Breast epithelium (tissue), 4 donors: ENCODE data around the gene SPRED2. TPM values are rescaled to one million over a fixed set of nuclear protein-coding genes. Genes with fewer than 3 reads are reported as not detected.
A peak's percentile ranks its signal among the peaks of the same experiment; 100 is the strongest.

Source experiments
- DNase-seq, 2 donors: peaks; one replicate each; pipeline ENCODE4 v3.0.0-alpha.2; 2019; ENCODE audit warnings: low spot score in 2 of 2
- H3K27ac ChIP-seq, 2 donors: fragments of 200-600 bp; sonication (generic) in 1 of 2; one replicate each; pipeline ENCODE4 v1.5.1; 2016 to 2019; ENCODE audit warnings: mild to moderate bottlenecking in 1 of 2
- H3K27me3 ChIP-seq, 2 donors: fragments of 200-600 bp; sonication (generic) in 1 of 2; one replicate each; pipeline versions ENCODE4 v1.5.1 to v1.6.0; 2017 to 2019; ENCODE audit warnings: control low read depth in 1 of 2, mild to moderate bottlenecking in 1 of 2
- H3K36me3 ChIP-seq: fragments of 200-600 bp; one replicate; pipeline ENCODE4 v1.5.1; 2019
- H3K4me1 ChIP-seq, 2 donors: fragments of 200-600 bp; sonication (generic); one replicate each; pipeline ENCODE4 v1.5.1; 2016 to 2019; ENCODE audit warnings: control low read depth in 1 of 2
- H3K4me3 ChIP-seq, 3 donors: fragments of 200-600 bp; sonication (generic); 1 replicate in 2 of 3; 2 replicates in 1 of 3; pipeline ENCODE4 v1.5.1; 2016 to 2019; ENCODE audit warnings: mild to moderate bottlenecking in 3 of 3, moderate library complexity in 2 of 3
- H3K9me3 ChIP-seq, 2 donors: fragments of 200-600 bp; sonication (generic) in 1 of 2; one replicate each; pipeline ENCODE4 v1.5.1; 2016 to 2019; ENCODE audit warnings: control low read depth in 1 of 2
- CTCF ChIP-seq, 3 donors: fragments of 450-650 bp; IDR thresholded peaks; one replicate each; pipeline ENCODE4 v1.5.1; 2016 to 2017; ENCODE audit warnings: antibody characterized with exemption in 3 of 3, mild to moderate bottlenecking in 3 of 3, moderate library complexity in 3 of 3
- POLR2A ChIP-seq: fragments of 450-650 bp; IDR thresholded peaks from one replicate; pipeline ENCODE4 v1.6.1; 2016; ENCODE audit warnings: antibody characterized with exemption, mild to moderate bottlenecking, moderate library complexity
- POLR2AphosphoS5 ChIP-seq, 3 donors: sonication (generic); formaldehyde crosslinking; IDR thresholded peaks; one replicate each; pipeline ENCODE4 v1.6.1; 2017; ENCODE audit warnings: antibody characterized with exemption in 3 of 3
- intact Hi-C: fragments of 100-400 bp; cut with DNase I; formaldehyde crosslinking; loops from one replicate; pipeline ENCODE4 v1.15.1; 2023; ENCODE audit warnings: low total_unique reads
- total RNA-seq, 3 donors: library from RNA; depleted of rRNA; stranded (reverse); fragments of >200 nt; gene quantifications; one replicate each; pipeline ENCODE4 v1.1.0, GENCODE V29; 2016

SPRED2 gene
- total RNA-seq, 3 donors from 2014 or later, result 14.6 to 25.2 (median 25.2) TPM

- no peak overlapping the region for H3K4me3 ChIP-seq
- no peak for DNase-seq
- peak overlapping the region; percentile 75 to 88 for H3K27ac ChIP-seq
- no peaks in the 10 kb centered on the region for H3K9me3 ChIP-seq
- H3K4me1 ChIP-seq, result peaks cover 16 to 18% of the 10 kb centered on the region in 2 donors
- no peaks in the 10 kb centered on the region for H3K36me3 ChIP-seq
- H3K27me3 ChIP-seq, result no peaks in the 10 kb centered on the region
- intact Hi-C loops, result no loop called here
- TF ChIP-seq CTCF (IDR thresholded peaks at IDR 0.05) (no peak), POLR2AphosphoS5 (IDR thresholded peaks at IDR 0.05) (no peak), POLR2A (no peak)
Observed at GRCh38 chr2:65383541-65384488, 48.6 kb downstream of the SPRED2 start.

GRCh38 chr2:65382776-65383357 lies 49.5 kb downstream of the SPRED2 start:
- peak; percentile 82 to 92 for DNase-seq
- peak overlapping the region; percentile 75 to 88 for H3K27ac ChIP-seq
- peak overlapping the region in 2 of 3 donors; percentile 12 to 49 for H3K4me3 ChIP-seq
- no peaks in the 10 kb centered on the region for H3K9me3 ChIP-seq
- intact Hi-C loops, result no loop called here
- H3K36me3 ChIP-seq, result no peaks in the 10 kb centered on the region
- peaks cover 16 to 18% of the 10 kb centered on the region in 2 donors for H3K4me1 ChIP-seq
- no peak for TF ChIP-seq POLR2A
- TF ChIP-seq POLR2AphosphoS5 (IDR thresholded peaks at IDR 0.05), result peak; percentile 28 to 67 (median 47)
- peak in 1 of 3 donors; percentile 26 for TF ChIP-seq CTCF (IDR thresholded peaks at IDR 0.05)
- no peaks in the 10 kb centered on the region for H3K27me3 ChIP-seq

DNA sequence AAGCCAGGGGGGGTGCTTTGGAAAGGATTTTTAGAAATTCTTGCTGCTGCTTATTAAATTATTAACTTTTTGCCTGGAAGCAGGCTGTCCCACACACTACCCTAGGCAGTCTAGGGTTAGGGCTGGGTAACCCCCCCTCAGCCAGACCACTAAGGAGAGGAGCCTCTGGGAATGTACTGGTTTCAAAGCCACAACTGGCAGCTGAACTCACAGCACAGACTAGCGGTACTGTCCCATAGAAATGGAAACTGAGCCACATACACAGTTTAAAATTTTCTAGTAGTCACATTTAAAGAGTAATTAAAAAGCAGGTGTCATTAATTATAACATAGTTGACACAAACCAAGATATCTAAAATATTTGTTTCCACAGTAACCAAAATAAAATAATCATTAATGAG lies 50.1 kb downstream of the SPRED2 start:
- Histone ChIP-seq H3K27me3 (no peaks in the 10 kb centered on the region), H3K4me1 (peaks cover 18 to 21% of the 10 kb centered on the region in 2 donors), H3K4me3 (peak overlapping the region in 1 of 3 donors; percentile 49), H3K36me3 (no peaks in the 10 kb centered on the region), H3K27ac (peak overlapping the region; percentile 75 to 88), H3K9me3 (no peaks in the 10 kb centered on the region)
- intact Hi-C loops, result no loop called here
- no peak for DNase-seq
- no peak for TF ChIP-seq POLR2A
- TF ChIP-seq POLR2AphosphoS5 (IDR thresholded peaks at IDR 0.05), result no peak
- no peak for TF ChIP-seq CTCF (IDR thresholded peaks at IDR 0.05)

DNA sequence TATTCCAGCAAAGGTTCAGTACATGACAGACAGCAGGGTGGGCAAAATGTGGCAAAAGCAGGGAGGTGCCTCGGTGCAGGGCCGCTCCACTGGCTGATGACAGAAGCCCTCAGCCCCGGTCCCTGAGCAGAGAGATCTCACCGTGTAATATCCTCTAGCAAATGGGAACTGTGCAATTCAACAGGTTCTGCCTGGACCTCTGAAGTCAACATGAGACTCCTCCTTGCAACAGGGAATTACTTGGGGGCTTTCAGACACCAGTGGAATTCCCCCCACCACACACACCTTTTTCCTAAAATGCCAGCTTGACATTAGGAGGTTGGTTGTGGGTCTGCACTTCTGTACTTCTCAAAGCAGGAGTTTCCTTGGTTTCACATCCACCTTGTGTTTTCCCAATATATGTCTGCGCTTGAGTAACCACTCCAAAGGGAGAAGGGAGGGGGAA lies 50.8 kb downstream of the SPRED2 start:
- H3K9me3 ChIP-seq, result no peaks in the 10 kb centered on the region
- H3K27ac ChIP-seq, result peak overlapping the region in 1 of 2 donors; percentile 88
- H3K4me3 ChIP-seq, result no peak overlapping the region
- H3K27me3 ChIP-seq, result no peaks in the 10 kb centered on the region
- TF ChIP-seq POLR2AphosphoS5 (IDR thresholded peaks at IDR 0.05) (no peak), CTCF (IDR thresholded peaks at IDR 0.05) (no peak), POLR2A (no peak)
- H3K36me3 ChIP-seq, result no peaks in the 10 kb centered on the region
- H3K4me1 ChIP-seq, result peaks cover 18 to 22% of the 10 kb centered on the region in 2 donors
- intact Hi-C loops, result no loop called here
- no peak for DNase-seq

- Histone ChIP-seq H3K27ac (no peak overlapping the region), H3K4me1 (peaks cover 16 to 22% of the 10 kb centered on the region in 2 donors), H3K9me3 (no peaks in the 10 kb centered on the region), H3K27me3 (no peaks in the 10 kb centered on the region), H3K4me3 (no peak overlapping the region), H3K36me3 (no peaks in the 10 kb centered on the region)
- no peak for DNase-seq
- TF ChIP-seq POLR2AphosphoS5 (IDR thresholded peaks at IDR 0.05), result no peak
- TF ChIP-seq POLR2A, result no peak
- TF ChIP-seq CTCF (IDR thresholded peaks at IDR 0.05), result no peak
- intact Hi-C loops, result no loop called here
Observed at GRCh38 chr2:65380255-65380654, 52.1 kb downstream of the SPRED2 start.
